ENCODE data around the gene CBR3. TPM values are rescaled to one million over a fixed set of nuclear protein-coding genes. Genes with fewer than 3 reads are reported as not detected.

The CBR3 gene
- total and polyA plus RNA-seq, 2 of the 13 experiments (the other 11 are each of a cell fraction or from before 2014, with no cell fraction given): not detected

GRCh38 chr21:36156815-36157670, 22.2 kb downstream of the CBR3 start, which contains the start of gene DOP1B (continued):
- peak; percentile 57 for TF ChIP-seq AGO2 (optimal IDR thresholded peaks at IDR 0.05; ENCODE audit: low read depth, low read length)
- no peak for TF ChIP-seq SP140L (CRISPR knock-in tag; IDR thresholded peaks at IDR 0.05; ENCODE audit: borderline replicate concordance)
- no peak for TF ChIP-seq RORA (CRISPR knock-in tag; IDR thresholded peaks at IDR 0.05)
- no peak for TF ChIP-seq ZNF136 (CRISPR knock-in tag; IDR thresholded peaks at IDR 0.05; ENCODE audit: low read depth)
- no peak for TF ChIP-seq ZBTB37 (CRISPR knock-in tag; IDR thresholded peaks at IDR 0.05)
- TF ChIP-seq EED (CRISPR knock-in tag; IDR thresholded peaks at IDR 0.05): no peak; the same call in 1 of the 2 replicates
- peak; percentile 37; the same call in 1 of the 2 replicates for TF ChIP-seq RAD21 (CRISPR knock-in tag; IDR thresholded peaks at IDR 0.05)
- TF ChIP-seq, protein P1, sequence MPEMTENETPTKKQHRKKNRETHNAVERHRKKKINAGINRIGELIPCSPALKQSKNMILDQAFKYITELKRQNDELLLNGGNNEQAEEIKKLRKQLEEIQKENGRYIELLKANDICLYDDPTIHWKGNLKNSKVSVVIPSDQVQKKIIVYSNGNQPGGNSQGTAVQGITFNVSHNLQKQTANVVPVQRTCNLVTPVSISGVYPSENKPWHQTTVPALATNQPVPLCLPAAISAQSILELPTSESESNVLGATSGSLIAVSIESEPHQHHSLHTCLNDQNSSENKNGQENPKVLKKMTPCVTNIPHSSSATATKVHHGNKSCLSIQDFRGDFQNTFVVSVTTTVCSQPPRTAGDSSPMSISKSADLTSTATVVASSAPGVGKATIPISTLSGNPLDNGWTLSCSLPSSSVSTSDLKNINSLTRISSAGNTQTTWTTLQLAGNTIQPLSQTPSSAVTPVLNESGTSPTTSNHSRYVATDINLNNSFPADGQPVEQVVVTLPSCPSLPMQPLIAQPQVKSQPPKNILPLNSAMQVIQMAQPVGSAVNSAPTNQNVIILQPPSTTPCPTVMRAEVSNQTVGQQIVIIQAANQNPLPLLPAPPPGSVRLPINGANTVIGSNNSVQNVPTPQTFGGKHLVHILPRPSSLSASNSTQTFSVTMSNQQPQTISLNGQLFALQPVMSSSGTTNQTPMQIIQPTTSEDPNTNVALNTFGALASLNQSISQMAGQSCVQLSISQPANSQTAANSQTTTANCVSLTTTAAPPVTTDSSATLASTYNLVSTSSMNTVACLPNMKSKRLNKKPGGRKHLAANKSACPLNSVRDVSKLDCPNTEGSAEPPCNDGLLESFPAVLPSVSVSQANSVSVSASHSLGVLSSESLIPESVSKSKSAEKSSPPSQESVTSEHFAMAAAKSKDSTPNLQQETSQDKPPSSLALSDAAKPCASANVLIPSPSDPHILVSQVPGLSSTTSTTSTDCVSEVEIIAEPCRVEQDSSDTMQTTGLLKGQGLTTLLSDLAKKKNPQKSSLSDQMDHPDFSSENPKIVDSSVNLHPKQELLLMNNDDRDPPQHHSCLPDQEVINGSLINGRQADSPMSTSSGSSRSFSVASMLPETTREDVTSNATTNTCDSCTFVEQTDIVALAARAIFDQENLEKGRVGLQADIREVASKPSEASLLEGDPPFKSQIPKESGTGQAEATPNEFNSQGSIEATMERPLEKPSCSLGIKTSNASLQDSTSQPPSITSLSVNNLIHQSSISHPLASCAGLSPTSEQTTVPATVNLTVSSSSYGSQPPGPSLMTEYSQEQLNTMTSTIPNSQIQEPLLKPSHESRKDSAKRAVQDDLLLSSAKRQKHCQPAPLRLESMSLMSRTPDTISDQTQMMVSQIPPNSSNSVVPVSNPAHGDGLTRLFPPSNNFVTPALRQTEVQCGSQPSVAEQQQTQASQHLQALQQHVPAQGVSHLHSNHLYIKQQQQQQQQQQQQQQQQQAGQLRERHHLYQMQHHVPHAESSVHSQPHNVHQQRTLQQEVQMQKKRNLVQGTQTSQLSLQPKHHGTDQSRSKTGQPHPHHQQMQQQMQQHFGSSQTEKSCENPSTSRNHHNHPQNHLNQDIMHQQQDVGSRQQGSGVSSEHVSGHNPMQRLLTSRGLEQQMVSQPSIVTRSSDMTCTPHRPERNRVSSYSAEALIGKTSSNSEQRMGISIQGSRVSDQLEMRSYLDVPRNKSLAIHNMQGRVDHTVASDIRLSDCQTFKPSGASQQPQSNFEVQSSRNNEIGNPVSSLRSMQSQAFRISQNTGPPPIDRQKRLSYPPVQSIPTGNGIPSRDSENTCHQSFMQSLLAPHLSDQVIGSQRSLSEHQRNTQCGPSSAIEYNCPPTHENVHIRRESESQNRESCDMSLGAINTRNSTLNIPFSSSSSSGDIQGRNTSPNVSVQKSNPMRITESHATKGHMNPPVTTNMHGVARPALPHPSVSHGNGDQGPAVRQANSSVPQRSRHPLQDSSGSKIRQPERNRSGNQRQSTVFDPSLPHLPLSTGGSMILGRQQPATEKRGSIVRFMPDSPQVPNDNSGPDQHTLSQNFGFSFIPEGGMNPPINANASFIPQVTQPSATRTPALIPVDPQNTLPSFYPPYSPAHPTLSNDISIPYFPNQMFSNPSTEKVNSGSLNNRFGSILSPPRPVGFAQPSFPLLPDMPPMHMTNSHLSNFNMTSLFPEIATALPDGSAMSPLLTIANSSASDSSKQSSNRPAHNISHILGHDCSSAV (CRISPR knock-in tag; IDR thresholded peaks at IDR 0.05; ENCODE audit: borderline replicate concordance): no peak
- no peak for TF ChIP-seq ZNF317 (CRISPR knock-in tag; IDR thresholded peaks at IDR 0.05)
- no peak for TF ChIP-seq ZFAT (CRISPR knock-in tag; conservative IDR thresholded peaks at IDR 0.05)
- TF ChIP-seq TBP (CRISPR knock-in tag; IDR thresholded peaks at IDR 0.05): no peak
- no peak for TF ChIP-seq ADNP (CRISPR knock-in tag; IDR thresholded peaks at IDR 0.05)
- no peak for TF ChIP-seq TCF12 (IDR thresholded peaks at IDR 0.05)
- TF ChIP-seq TCF12 (CRISPR knock-in tag; IDR thresholded peaks at IDR 0.05): peak; percentile 43; the same call in 1 of the 2 replicates
- peak; percentile 67; the same call in 1 of the 2 replicates for TF ChIP-seq ZBTB2 (CRISPR knock-in tag; IDR thresholded peaks at IDR 0.05; ENCODE audit: low read depth)
- TF ChIP-seq, protein P2, sequence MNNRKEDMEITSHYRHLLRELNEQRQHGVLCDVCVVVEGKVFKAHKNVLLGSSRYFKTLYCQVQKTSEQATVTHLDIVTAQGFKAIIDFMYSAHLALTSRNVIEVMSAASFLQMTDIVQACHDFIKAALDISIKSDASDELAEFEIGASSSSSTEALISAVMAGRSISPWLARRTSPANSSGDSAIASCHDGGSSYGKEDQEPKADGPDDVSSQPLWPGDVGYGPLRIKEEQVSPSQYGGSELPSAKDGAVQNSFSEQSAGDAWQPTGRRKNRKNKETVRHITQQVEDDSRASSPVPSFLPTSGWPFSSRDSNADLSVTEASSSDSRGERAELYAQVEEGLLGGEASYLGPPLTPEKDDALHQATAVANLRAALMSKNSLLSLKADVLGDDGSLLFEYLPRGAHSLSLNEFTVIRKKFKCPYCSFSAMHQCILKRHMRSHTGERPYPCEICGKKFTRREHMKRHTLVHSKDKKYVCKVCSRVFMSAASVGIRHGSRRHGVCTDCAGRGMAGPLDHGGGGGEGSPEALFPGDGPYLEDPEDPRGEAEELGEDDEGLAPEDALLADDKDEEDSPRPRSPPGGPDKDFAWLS (CRISPR knock-in tag; IDR thresholded peaks at IDR 0.05; ENCODE audit: borderline replicate concordance): no peak
